Measurements from ENCODE around the gene GLRX.

The GLRX gene

DNA sequence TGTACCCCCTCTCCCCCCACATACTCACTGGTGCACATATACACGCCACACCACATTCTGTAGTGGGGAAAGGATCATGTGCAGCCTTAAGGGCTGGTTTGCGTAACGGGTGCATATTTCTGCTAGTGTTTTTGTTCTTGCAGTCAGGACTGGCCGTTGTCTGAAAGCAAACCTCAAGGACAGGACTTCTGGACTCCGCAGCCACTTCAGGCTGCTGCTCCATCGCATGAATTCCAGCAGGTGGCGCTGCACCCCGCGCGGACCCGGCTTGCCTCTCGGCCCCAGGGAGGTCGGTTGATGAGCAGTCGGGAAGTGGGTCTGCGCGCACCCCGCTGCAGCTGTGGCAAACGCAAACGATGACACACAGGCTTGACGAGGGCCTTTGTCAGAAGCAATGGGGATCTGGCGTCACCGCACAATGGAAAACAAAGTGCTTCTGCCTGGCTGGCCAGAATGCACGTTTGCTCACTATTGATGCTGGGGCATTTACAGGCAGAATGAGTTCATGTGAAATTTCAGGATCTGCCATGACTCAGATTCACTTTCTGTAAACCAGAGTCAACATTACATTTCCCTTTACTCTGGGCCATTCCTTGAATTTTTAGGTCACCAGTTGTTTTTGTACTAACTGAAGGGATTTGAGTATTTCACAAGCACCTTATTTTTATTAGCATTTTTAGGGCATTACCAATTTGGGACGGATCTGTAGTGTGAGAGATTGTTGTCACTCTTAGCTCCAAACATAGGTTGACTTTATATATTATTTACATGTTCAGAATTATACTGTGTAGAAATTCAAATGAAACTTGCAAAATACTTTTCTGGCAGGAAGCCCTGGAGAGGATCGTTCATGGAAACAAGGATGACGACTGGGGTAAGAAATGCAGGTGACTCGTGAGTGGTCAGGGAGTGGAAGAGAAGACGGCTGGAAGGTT lies 36.4 kb upstream of the GLRX start:
- peak; percentile 83 for DNase-seq
- Histone ChIP-seq H3K4me2 (ENCODE audit: low read depth, low read length) (peak overlapping the region; percentile 81), H3K9ac (ENCODE audit: low read length) (no peak overlapping the region), H3K4me1 (ENCODE audit: low read length) (peaks cover 4% of the 10 kb centered on the region), H3K27me3 (replicated peaks; ENCODE audit: insufficient read depth, low read length) (no peaks in the 10 kb centered on the region), H3K79me2 (ENCODE audit: low read length) (no peaks in the 10 kb centered on the region), H3K36me3 (replicated peaks; ENCODE audit: insufficient read depth, low read length) (no peaks in the 10 kb centered on the region), H4K20me1 (ENCODE audit: insufficient read depth, low read length) (no peaks in the 10 kb centered on the region), H3K4me3 (ENCODE audit: low read length) (peak overlapping the region; percentile 47), H3K9me2 (replicated peaks; ENCODE audit: insufficient read depth, low read length) (no peaks in the 10 kb centered on the region), H3F3A (ENCODE audit: insufficient read depth, low read length) (no peaks in the 10 kb centered on the region), H2AFZ (ENCODE audit: low read length) (peak overlapping the region; percentile 59), H3K9me3 (replicated peaks; ENCODE audit: insufficient read depth, low read length) (no peaks in the 10 kb centered on the region), H3K27ac (ENCODE audit: low read length) (no peak overlapping the region)
- no peak for TF ChIP-seq EZH2phosphoT487 (IDR thresholded peaks at IDR 0.05; ENCODE audit: low read length)
- TF ChIP-seq, protein P1, sequence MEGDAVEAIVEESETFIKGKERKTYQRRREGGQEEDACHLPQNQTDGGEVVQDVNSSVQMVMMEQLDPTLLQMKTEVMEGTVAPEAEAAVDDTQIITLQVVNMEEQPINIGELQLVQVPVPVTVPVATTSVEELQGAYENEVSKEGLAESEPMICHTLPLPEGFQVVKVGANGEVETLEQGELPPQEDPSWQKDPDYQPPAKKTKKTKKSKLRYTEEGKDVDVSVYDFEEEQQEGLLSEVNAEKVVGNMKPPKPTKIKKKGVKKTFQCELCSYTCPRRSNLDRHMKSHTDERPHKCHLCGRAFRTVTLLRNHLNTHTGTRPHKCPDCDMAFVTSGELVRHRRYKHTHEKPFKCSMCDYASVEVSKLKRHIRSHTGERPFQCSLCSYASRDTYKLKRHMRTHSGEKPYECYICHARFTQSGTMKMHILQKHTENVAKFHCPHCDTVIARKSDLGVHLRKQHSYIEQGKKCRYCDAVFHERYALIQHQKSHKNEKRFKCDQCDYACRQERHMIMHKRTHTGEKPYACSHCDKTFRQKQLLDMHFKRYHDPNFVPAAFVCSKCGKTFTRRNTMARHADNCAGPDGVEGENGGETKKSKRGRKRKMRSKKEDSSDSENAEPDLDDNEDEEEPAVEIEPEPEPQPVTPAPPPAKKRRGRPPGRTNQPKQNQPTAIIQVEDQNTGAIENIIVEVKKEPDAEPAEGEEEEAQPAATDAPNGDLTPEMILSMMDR (IDR thresholded peaks at IDR 0.05; ENCODE audit: low read length): peak; percentile 98

DNA sequence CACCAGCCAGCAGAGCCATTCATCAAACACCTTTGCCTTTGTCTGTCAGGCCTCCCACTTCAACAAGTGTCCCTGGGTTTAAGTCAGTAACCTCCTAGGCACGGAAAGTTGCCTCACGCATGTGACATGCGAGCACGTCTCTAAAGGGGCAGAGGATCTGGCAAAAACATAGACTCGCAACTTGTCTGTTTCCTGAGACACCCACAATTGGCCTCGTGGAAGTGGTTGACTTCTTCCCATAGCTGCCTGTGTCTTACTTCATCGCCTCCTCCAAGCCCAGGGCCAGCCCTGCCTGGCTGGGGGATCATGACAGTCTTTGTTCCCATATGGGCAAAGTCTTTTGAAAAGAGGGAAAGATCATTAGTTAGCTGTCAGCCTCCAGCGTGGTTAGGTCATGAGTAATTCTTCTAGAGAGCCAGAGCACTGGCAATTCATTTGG lies 35.5 kb upstream of the GLRX start:
- Histone ChIP-seq H4K20me1 (ENCODE audit: insufficient read depth, low read length) (no peaks in the 10 kb centered on the region), H3K27ac (ENCODE audit: low read length) (no peak overlapping the region), H2AFZ (ENCODE audit: low read length) (no peak overlapping the region), H3K4me2 (ENCODE audit: low read depth, low read length) (no peak overlapping the region), H3K4me1 (ENCODE audit: low read length) (peaks cover 4% of the 10 kb centered on the region), H3F3A (ENCODE audit: insufficient read depth, low read length) (no peaks in the 10 kb centered on the region), H3K27me3 (replicated peaks; ENCODE audit: insufficient read depth, low read length) (no peaks in the 10 kb centered on the region), H3K79me2 (ENCODE audit: low read length) (no peaks in the 10 kb centered on the region), H3K36me3 (replicated peaks; ENCODE audit: insufficient read depth, low read length) (no peaks in the 10 kb centered on the region), H3K9me2 (replicated peaks; ENCODE audit: insufficient read depth, low read length) (no peaks in the 10 kb centered on the region), H3K4me3 (ENCODE audit: low read length) (no peak overlapping the region), H3K9me3 (replicated peaks; ENCODE audit: insufficient read depth, low read length) (no peaks in the 10 kb centered on the region), H3K9ac (ENCODE audit: low read length) (no peak overlapping the region)
- DNase-seq: no peak
- TF ChIP-seq EZH2phosphoT487 (IDR thresholded peaks at IDR 0.05; ENCODE audit: low read length): no peak
- TF ChIP-seq EZH2 (optimal IDR thresholded peaks at IDR 0.05; ENCODE audit: low read depth, low read length): no peak
- TF ChIP-seq, protein P1 (IDR thresholded peaks at IDR 0.05; ENCODE audit: low read length): no peak

DNA sequence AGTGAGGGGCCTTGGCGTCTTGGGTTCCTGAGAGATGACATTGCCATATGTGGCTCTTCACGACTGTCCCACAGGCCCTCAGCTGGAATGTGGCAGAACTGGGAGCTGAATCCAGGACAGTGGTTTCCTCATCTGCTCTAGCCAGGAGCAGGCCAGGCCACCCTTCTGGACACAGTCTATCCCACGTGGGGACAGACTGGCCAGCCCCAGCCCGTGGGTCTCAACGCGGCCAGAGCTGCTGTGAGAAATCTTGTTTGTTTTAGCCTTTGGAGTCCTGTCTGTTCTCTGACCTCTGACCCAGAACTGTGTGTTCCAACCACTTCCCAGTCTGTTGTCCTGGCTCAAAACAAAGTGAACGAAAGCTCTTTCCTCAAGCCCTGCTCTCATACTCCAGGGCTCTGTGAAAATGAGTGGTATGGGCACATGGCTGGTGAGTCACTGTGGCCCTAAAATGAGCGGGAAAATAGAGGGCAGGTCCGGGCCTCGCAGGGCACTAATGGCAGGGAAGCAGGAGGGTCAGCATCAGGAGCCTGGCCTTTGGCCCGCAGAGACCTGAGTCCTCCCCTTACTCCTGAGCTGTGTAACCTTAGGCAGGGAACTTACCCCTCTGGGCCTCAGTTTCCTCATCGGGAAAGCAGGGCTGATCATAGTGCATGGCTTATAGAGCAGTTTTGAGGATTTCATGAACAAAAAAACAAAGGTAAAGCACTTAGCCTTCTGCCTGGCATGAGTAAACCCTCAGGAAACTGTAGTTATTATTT lies 34.8 kb upstream of the GLRX start:
- no peaks in the 10 kb centered on the region for H3K9me3 ChIP-seq (replicated peaks; ENCODE audit: insufficient read depth, low read length)
- no peaks in the 10 kb centered on the region for H4K20me1 ChIP-seq (ENCODE audit: insufficient read depth, low read length)
- no peak for TF ChIP-seq EZH2 (optimal IDR thresholded peaks at IDR 0.05; ENCODE audit: low read depth, low read length)
- TF ChIP-seq, protein P1 (IDR thresholded peaks at IDR 0.05; ENCODE audit: low read length): no peak
- no peak overlapping the region for H3K27ac ChIP-seq (ENCODE audit: low read length)
- no peak overlapping the region for H2AFZ ChIP-seq (ENCODE audit: low read length)
- H3K9ac ChIP-seq (ENCODE audit: low read length): no peak overlapping the region
- no peak overlapping the region for H3K4me3 ChIP-seq (ENCODE audit: low read length)
- H3K4me2 ChIP-seq (ENCODE audit: low read depth, low read length): no peak overlapping the region
- no peaks in the 10 kb centered on the region for H3F3A ChIP-seq (ENCODE audit: insufficient read depth, low read length)
- H3K9me2 ChIP-seq (replicated peaks; ENCODE audit: insufficient read depth, low read length): no peaks in the 10 kb centered on the region
- no peaks in the 10 kb centered on the region for H3K79me2 ChIP-seq (ENCODE audit: low read length)
- DNase-seq: no peak
- peaks cover 4% of the 10 kb centered on the region for H3K4me1 ChIP-seq (ENCODE audit: low read length)
- no peaks in the 10 kb centered on the region for H3K27me3 ChIP-seq (replicated peaks; ENCODE audit: insufficient read depth, low read length)
- no peaks in the 10 kb centered on the region for H3K36me3 ChIP-seq (replicated peaks; ENCODE audit: insufficient read depth, low read length)

Data from MM.1S (cell line).